K562 (cell line): ENCODE measurements around the gene HBG1. TPM values are rescaled to one million over a fixed set of nuclear protein-coding genes. Genes with fewer than 3 reads are reported as not detected.

ENCODE experiments used
- ATAC-seq: fragments of 200-7000 bp; cut with Tn5 transposase; 3 replicates; pipeline ENCODE4 v1.9.1; 2020; ENCODE audit warnings: moderate library complexity
- BruUV-seq: library from RNA; stranded (reverse); fragments of 400-500 nt; replicated peaks from 2 replicates; lab custom pipeline; 2021; lab: Mats Ljungman, UMichigan
- CTCF ChIA-PET: fragments of 300-600 bp; formaldehyde crosslinking; extraction: SDS; loops from one replicate; lab custom pipeline; 2021; ENCODE audit warnings: low intra/inter-chr PET ratio; lab: Yijun Ruan, JAX
- POLR2A ChIA-PET: fragments of 300-600, 350-650 bp; sonication (Branson Sonifier 250); formaldehyde crosslinking; extraction: SDS; loops from one replicate; lab custom pipeline; 2021; ENCODE audit warnings: antibody characterized with exemption, inconsistent platforms; lab: Yijun Ruan, JAX
- DNase-seq, 4 experiments: peaks; one replicate each; pipeline versions ENCODE4 v3.0.0 to v3.0.0-alpha.2; 2011 to 2018; ENCODE audit warnings: low spot score in 3 of 4, mixed read lengths in 3 of 4; ENCODE audit errors: extremely low read depth in 1 of 4
- FAIRE-seq: peaks from 2 replicates; lab custom pipeline; 2011; peaks lifted over from hg19 to GRCh38; lab: Jason Lieb, UNC
- H2AFZ ChIP-seq: 2 replicates; pipeline ENCODE4 v1.6.0; 2011; ENCODE audit warnings: low read depth, low read length, control low read depth, inconsistent platforms
- H3K27ac ChIP-seq: fragments of 200-600 bp; 3 replicates; pipeline ENCODE4 v1.8.0; 2011; ENCODE audit warnings: low read depth, mild to moderate bottlenecking, control low read depth, inconsistent platforms, low read length, moderate library complexity, mixed read lengths; ENCODE audit errors: extremely low read depth
- H3K27me3 ChIP-seq, 2 experiments: fragments of 300-600 bp in 1 of 2; 2 replicates in 1 of 2; 3 replicates in 1 of 2; pipeline versions ENCODE4 v1.6.0 to v1.8.0; 2011; ENCODE audit warnings: inconsistent platforms in 2 of 2, low read length in 2 of 2, mild to moderate bottlenecking in 1 of 2, mixed read lengths in 1 of 2, moderate library complexity in 1 of 2; ENCODE audit not compliant: control insufficient read depth in 2 of 2, insufficient read depth in 2 of 2
- H3K36me3 ChIP-seq: fragments of 300-600 bp; 3 replicates; pipeline ENCODE4 v1.8.0; 2011; ENCODE audit warnings: mild to moderate bottlenecking, low read length, inconsistent platforms; ENCODE audit not compliant: control insufficient read depth, insufficient read depth
- H3K4me1 ChIP-seq, 2 experiments: fragments of 200-600 bp in 1 of 2; replicated peaks in 1 of 2; 2 replicates in 1 of 2; 3 replicates in 1 of 2; pipeline versions ENCODE4 v1.5.1 to v1.8.0; 2011; ENCODE audit warnings: inconsistent platforms in 2 of 2, low read length in 2 of 2, mild to moderate bottlenecking in 1 of 2, mixed read lengths in 1 of 2, moderate library complexity in 1 of 2; ENCODE audit not compliant: control insufficient read depth in 2 of 2, insufficient read depth in 2 of 2
- H3K4me2 ChIP-seq: 2 replicates; pipeline ENCODE4 v1.6.1; 2011; ENCODE audit warnings: low read length, control low read depth, inconsistent platforms, mixed read lengths; ENCODE audit not compliant: insufficient read depth
- H3K4me3 ChIP-seq: fragments of 200-600 bp; sonication (generic), shearing (Covaris generic); 2 replicates; pipeline ENCODE4 v1.5.1; 2016; ENCODE audit warnings: control low read depth, inconsistent platforms
- H3K79me2 ChIP-seq: fragments of 200-600 bp; 3 replicates; pipeline ENCODE4 v1.8.0; 2011; ENCODE audit warnings: low read length, inconsistent platforms; ENCODE audit not compliant: control insufficient read depth, insufficient read depth
- H3K9ac ChIP-seq, 2 experiments: 2 replicates each; pipeline versions ENCODE4 v1.6.0 to v1.6.1; 2011; ENCODE audit warnings: low read depth in 2 of 2, low read length in 2 of 2, control low read depth in 1 of 2, inconsistent platforms in 1 of 2, mild to moderate bottlenecking in 1 of 2, mixed read lengths in 1 of 2; ENCODE audit not compliant: insufficient read depth in 1 of 2
- H3K9me1 ChIP-seq: one replicate; pipeline ENCODE4 v1.6.0; 2011; ENCODE audit warnings: inconsistent platforms, mild to moderate bottlenecking, low read length, moderate library complexity; ENCODE audit not compliant: control insufficient read depth, insufficient read depth
- H3K9me3 ChIP-seq: replicated peaks from 2 replicates; pipeline ENCODE4 v1.5.1; 2011; ENCODE audit warnings: low read depth, low read length, inconsistent platforms; ENCODE audit not compliant: control insufficient read depth, insufficient read depth
- H4K20me1 ChIP-seq: replicated peaks from 2 replicates; pipeline ENCODE4 v1.6.1; 2011; ENCODE audit warnings: low read length, inconsistent platforms, mixed read lengths; ENCODE audit not compliant: control insufficient read depth, insufficient read depth
- CBX5 ChIP-seq: IDR thresholded peaks from 2 replicates; pipeline ENCODE4 v1.6.1; 2014; ENCODE audit warnings: low read depth, borderline replicate concordance
- CEBPZ ChIP-seq: fragments of 150-350 bp; IDR thresholded peaks from 2 replicates; pipeline ENCODE4 v1.6.1; 2014; ENCODE audit warnings: low read depth, mild to moderate bottlenecking, low read length, borderline replicate concordance
- DNMT1 ChIP-seq: fragments of 450-650 bp; IDR thresholded peaks from 2 replicates; pipeline ENCODE4 v1.6.1; 2016; ENCODE audit warnings: antibody characterized with exemption, mild to moderate bottlenecking
- ELF4 ChIP-seq: fragments of 450-650 bp; formaldehyde crosslinking; IDR thresholded peaks from 2 replicates; pipeline ENCODE4 v1.4.0; 2022; ENCODE audit warnings: missing genetic modification characterization
- EP400 ChIP-seq: fragments of 450-650 bp; IDR thresholded peaks from 2 replicates; pipeline ENCODE4 v1.6.1; 2017; ENCODE audit warnings: antibody characterized with exemption, mild to moderate bottlenecking, moderate library complexity
- EZH2 ChIP-seq: IDR thresholded peaks from 2 replicates; pipeline ENCODE4 v1.6.1; 2012; ENCODE audit warnings: low read depth, mild to moderate bottlenecking, inconsistent platforms, low read length, borderline replicate concordance
- FOSL1 ChIP-seq: fragments of 200-800 bp; sonication (Bioruptor generic); conservative IDR thresholded peaks from 2 replicates; pipeline ENCODE4 v1.6.1; 2016; ENCODE audit warnings: missing genetic modification characterization, missing compliant biosample characterization
- GABPB1 ChIP-seq: sonication (generic); formaldehyde crosslinking; IDR thresholded peaks from 2 replicates; pipeline ENCODE4 v1.8.0; 2022; ENCODE audit warnings: mild to moderate bottlenecking, missing genetic modification reagents
- ILK ChIP-seq: fragments of 450-650 bp; IDR thresholded peaks from 2 replicates; pipeline ENCODE4 v1.6.1; 2016; ENCODE audit warnings: missing genetic modification characterization, low read depth, mild to moderate bottlenecking, missing compliant biosample characterization, moderate library complexity, borderline replicate concordance
- MLLT1 ChIP-seq, 2 experiments: fragments of 450-650 bp; IDR thresholded peaks; 2 replicates each; pipeline ENCODE4 v1.6.1; 2016
- RHOXF2B ChIP-seq: fragments of 250-450 bp; sonication (Bioruptor Pico); conservative IDR thresholded peaks from 2 replicates; pipeline ENCODE4 v1.5.1; 2021
- SAFB2 ChIP-seq: fragments of 200-400 bp; formaldehyde crosslinking; IDR thresholded peaks from 2 replicates; pipeline ENCODE4 v1.6.1; 2018; ENCODE audit warnings: borderline replicate concordance, low read length, low read depth, moderate library complexity; ENCODE audit not compliant: severe bottlenecking
- SLC30A9 ChIP-seq: fragments of 250-450 bp; sonication (Bioruptor Pico); IDR thresholded peaks from 2 replicates; pipeline ENCODE4 v1.8.0; 2022; ENCODE audit warnings: mild to moderate bottlenecking, moderate library complexity
- SMARCA5 ChIP-seq: fragments of 450-650 bp; IDR thresholded peaks from 2 replicates; pipeline ENCODE4 v1.6.1; 2016
- ZC3H8 ChIP-seq: fragments of 450-650 bp; IDR thresholded peaks from 2 replicates; pipeline ENCODE4 v1.6.1; 2017
- ZNF23 ChIP-seq: fragments of 250-450 bp; sonication (Bioruptor Pico); IDR thresholded peaks from 2 replicates; pipeline ENCODE4 v1.4.0; 2020; ENCODE audit warnings: mild to moderate bottlenecking
- ZNF263 ChIP-seq: sonication (generic); formaldehyde crosslinking; IDR thresholded peaks from 2 replicates; pipeline ENCODE4 v1.8.0; 2022; ENCODE audit warnings: mild to moderate bottlenecking, missing genetic modification reagents, borderline replicate concordance
- ZNF3 ChIP-seq: fragments of 250-450 bp; sonication (Bioruptor Pico); IDR thresholded peaks from 2 replicates; pipeline ENCODE4 v1.5.0; 2021; ENCODE audit warnings: mild to moderate bottlenecking, moderate library complexity
- ZNF766 ChIP-seq: fragments of 200-800 bp; sonication (Bioruptor generic); conservative IDR thresholded peaks from 2 replicates; pipeline ENCODE4 v1.6.1; 2016; ENCODE audit warnings: missing genetic modification characterization, missing compliant biosample characterization
- WGBS: fragments of 100-300 bp; shearing (Covaris generic); methylation state at CpG from one replicate; pipeline ENCODE4 v1.1.6; 2016; ENCODE audit warnings: low coverage, mixed read lengths; ENCODE audit not compliant: insufficient coverage; ENCODE audit errors: missing lambda C conversion rate; 5-methylcytosine and 5-hydroxymethylcytosine counted together
- in situ Hi-C: fragments of 300-500 bp; cut with MboI; formaldehyde crosslinking; loops from 4 replicates; pipeline ENCODE4 v1.15.0; 2018; ENCODE audit warnings: inconsistent platforms, mixed read lengths
- intact Hi-C: fragments of 100-400 bp; cut with micrococcal nuclease; formaldehyde crosslinking; loops from 2 replicates; pipeline ENCODE4 v1.14.2; 2022
- polyA plus RNA-seq, 8 experiments: library from polyadenylated mRNA; depleted of rRNA in 4 of 8; stranded (reverse) in 5 of 8; unstranded in 3 of 8; fragments of >200 nt; fragmentation: Nextera tagmentation in 2 of 8; fragmentation: Illumina TruSeq in 1 of 8; extraction: Ambion mirVana in 2 of 8; extraction: Trizol in 1 of 8; gene quantifications; 2 replicates each; pipeline versions ENCODE4 v1.2.1 to v1.2.3, GENCODE V29; 2011 to 2014; ENCODE audit warnings: inconsistent platforms in 1 of 8, missing spikeins in 1 of 8
- total RNA-seq, 7 experiments: library from RNA; depleted of rRNA in 6 of 7; stranded (reverse); fragments of >200 nt in 6 of 7; fragmentation: Illumina TruSeq in 2 of 7; extraction: Trizol in 2 of 7; gene quantifications; 2 replicates each; pipeline versions ENCODE4 v1.2.1 to v1.2.3, GENCODE V29; 2011 to 2021; ENCODE audit warnings: low replicate concordance in 1 of 7

Gene HBG1
- total and polyA plus RNA-seq, 9 of the 15 experiments (the other 6 are each of a cell fraction or from before 2014, with no cell fraction given) = 1,066 to 16,338 (median 4,898) TPM

- Histone ChIP-seq H3K4me1 (peaks cover 8 to 23% of the 10 kb centered on the region in 2 experiments), H2AFZ (no peak overlapping the region), H3K4me3 (peak overlapping the region; percentile 54), H3K36me3 (peaks cover 43% of the 10 kb centered on the region), H3K9me3 (no peaks in the 10 kb centered on the region), H3K9ac (peak overlapping the region; percentile 69 to 70), H4K20me1 (peaks cover 5% of the 10 kb centered on the region; the same call in 1 of the 2 replicates), H3K9me1 (no peaks in the 10 kb centered on the region), H3K79me2 (peaks cover 92% of the 10 kb centered on the region), H3K27me3 (no peaks in the 10 kb centered on the region), H3K4me2 (peak overlapping the region; percentile 88), H3K27ac (peak overlapping the region; percentile 72)
- intact Hi-C loops (no loop called here), in situ Hi-C loops (no loop called here)
- 2% methylated on average over 6 of the region's 6 CpGs for WGBS
- no TSS peak for BruUV-seq
- POLR2A ChIA-PET = interaction anchor here (0.7 to 3.3 kb wide), 9 partner anchors 21 to 348 kb away, joined by 3 to 21 read pairs (median 4); partner anchors contain the start of gene HBE1
- ATAC-seq (no peak), FAIRE-seq (no peak), DNase-seq (peak in 1 of 4 experiments; percentile 67)
- CTCF ChIA-PET = no interaction called here
- TF ChIP-seq ZNF263 (CRISPR knock-in tag) (no peak), DNMT1 (no peak), SMARCA5 (no peak), CEBPZ (no peak), GABPB1 (peak; percentile 30; the same call in 1 of the 2 replicates), RHOXF2B (CRISPR knock-in tag) (no peak), ELF4 (CRISPR knock-in tag) (no peak), ZNF766 (CRISPR knock-in tag) (0 out of 2 replicates have a peak, but pooled peaks have one; percentile 16), CBX5 (no peak), ZC3H8 (no peak), EP400 (peak; percentile 28; the same call in 1 of the 2 replicates), MLLT1 (IDR thresholded peaks at IDR 0.05) (peak; percentile 75 to 86), SAFB2 (no peak), ZNF3 (CRISPR knock-in tag) (no peak), SLC30A9 (CRISPR knock-in tag) (no peak), ZNF23 (CRISPR knock-in tag) (no peak), FOSL1 (tag) (no peak; the same call in 1 of the 2 replicates), EZH2 (no peak), ILK (tag) (no peak)
These were observed 2.7 kb downstream of the HBG1 start for GRCh38 chr11:5246772-5247471.
